ENCODE data around the gene BRWD1. TPM values are rescaled to one million over a fixed set of nuclear protein-coding genes. Genes with fewer than 3 reads are reported as not detected.
A peak's percentile ranks its signal among the peaks of the same experiment; 100 is the strongest.

The BRWD1 gene
- total RNA-seq, 1 donor from 2014 or later, result 38.9 TPM

DNA sequence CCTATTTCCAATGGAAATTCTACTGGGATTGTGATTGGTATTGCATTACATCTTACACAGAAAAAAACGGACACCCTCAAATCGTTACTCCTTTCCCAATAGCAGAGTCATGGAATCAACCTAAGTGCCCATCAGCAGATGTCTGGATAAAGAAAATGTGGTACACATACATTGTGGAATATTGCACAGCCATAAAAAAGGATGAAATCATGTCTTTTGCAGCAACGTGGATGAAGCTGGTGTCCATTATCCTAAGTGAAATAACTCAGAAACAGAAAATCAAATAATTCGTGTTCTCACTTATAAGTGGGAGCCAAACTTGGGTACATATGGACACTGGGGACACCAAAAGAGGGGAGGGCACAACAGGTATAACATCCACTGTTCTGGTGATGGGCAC is 21.2 kb upstream of the BRWD1 start:
- no peak for DNase-seq (ENCODE audit: low spot score)
- intact Hi-C loops (cut with DNase I), result no loop called here

GRCh38 chr21:39332175-39332574 is 18.7 kb upstream of the BRWD1 start:
- no peak for DNase-seq (ENCODE audit: low spot score)
- intact Hi-C loops (cut with DNase I), result no loop called here

DNA sequence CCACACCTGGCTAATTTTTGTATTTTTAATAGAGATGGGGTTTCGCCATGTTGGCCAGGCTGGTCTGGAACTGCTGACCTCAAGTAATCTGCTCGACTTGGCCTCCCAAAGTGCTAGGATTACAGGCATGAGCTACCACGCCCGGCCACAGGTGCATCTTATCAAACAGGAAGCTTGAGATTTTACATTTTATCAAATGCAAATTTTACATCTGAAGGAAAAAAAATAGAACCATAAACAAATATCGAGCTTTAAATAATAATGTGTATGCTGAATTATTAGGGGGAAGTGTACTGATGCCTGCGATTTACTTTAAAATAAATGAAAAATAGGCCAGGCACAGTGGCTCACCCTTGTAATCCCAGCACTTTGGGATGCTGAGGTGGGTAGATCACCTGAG is 16.6 kb upstream of the BRWD1 start:
- intact Hi-C loops (cut with DNase I), result no loop called here

DNA sequence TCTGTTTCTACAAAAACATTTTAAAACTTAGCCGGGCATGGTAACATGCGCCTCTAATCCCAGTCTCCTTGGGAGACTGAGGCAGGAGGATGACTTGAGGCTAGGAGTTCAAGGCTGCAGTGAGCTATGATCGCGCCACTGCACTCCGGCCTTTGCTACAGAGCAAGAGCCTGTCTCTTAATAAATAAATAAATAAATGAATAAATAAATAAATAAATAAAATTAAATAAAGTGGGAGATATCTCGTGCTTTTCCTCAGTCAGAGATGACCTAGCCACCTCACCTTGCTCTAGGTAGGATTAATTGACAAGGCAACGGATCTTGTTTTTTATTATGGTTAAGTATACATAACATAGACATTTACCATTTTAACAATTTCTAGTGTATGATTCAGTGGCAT is 14.3 kb upstream of the BRWD1 start:
- DNase-seq (ENCODE audit: low spot score), result no peak
- intact Hi-C loops (cut with DNase I), result no loop called here

More for the DNA sequence above, 16.6 kb upstream of the BRWD1 start:
- no peak for DNase-seq (ENCODE audit: low spot score)

DNA sequence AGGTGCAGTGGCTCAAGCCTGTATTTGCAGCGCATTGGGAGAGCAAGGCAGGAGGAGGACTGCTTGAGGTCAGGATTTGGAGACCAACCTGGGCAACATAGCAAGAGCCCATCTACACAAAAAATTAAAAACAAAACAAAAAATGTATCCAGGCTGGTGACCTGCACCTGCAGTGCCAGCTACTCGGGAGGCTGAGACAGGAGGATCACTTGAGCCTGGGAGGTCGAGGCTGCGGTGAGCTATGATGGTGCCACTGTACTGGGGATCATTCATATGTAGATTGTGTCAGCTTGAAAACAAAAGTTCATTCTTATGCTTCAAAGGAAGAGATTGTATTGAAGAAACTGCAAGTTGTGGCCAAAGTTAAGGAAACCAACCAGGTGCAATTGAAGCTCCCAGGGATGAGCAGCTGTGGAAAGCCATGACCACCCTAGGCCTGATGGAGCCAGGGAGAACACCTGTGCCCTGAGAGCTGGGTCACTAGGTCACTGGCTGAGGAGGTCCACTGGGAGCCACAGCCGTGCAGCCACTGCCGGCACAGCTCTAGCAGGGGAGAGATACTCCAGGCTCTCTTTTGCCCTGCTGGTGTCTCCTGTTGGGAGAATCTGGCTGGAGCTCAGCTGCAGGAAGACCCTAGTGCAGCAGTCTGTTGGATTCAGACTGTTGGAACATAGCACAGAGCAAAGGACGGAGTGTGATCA is 13.3 kb upstream of the BRWD1 start:
- intact Hi-C loops (cut with DNase I), result no loop called here

GRCh38 chr21:39325458-39325857 is 12.0 kb upstream of the BRWD1 start:
- no peak for DNase-seq (ENCODE audit: low spot score)
- intact Hi-C loops (cut with DNase I), result no loop called here

More for the DNA sequence above, 13.3 kb upstream of the BRWD1 start:
- DNase-seq (ENCODE audit: low spot score), result no peak

DNA sequence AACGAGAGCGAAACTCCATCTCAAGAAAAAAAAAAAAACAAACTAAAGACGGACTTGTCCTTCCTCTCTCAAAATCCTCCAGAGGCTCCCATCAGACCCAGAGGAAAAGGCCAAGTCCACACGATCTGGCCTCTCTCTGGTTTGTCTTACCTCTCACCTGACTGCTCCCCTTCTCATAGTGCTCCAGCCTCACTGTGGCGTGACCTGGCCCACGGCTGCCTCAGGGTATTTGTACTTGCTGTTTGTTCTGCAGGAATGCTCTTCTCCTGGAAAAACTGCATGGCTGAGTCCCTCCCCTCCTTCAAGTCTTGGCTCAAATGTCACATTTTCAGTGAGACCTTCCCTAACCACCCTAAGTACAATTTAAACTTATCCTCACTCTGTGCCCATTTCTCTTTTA is 8.0 kb upstream of the BRWD1 start:
- no peak for DNase-seq (ENCODE audit: low spot score)
- intact Hi-C loops (cut with DNase I), result no loop called here

DNA sequence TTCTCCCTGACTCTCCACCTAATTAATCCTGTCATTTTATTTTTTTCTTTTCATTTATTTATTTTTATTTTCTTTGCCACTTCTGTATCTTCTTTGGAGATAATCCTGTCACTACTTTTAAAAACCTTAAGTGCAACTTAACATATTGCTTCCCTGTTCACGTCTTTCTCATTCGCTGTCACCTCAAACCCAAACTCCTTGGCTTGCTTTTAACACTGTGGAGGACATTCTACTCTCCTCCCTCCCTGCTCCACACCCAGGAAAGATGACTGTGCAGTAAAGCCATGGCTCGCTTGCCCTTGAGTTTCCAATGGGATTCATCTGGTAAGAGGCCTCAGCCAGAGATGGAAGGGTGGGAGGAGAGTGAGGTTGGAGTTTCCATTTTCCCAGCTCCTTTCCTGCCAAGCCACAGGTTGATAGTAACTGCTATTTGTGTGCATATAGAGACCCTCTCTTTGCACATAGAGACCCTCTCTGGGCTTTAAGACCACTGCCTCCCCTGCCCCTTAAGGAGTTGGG is 6.4 kb upstream of the BRWD1 start:
- no peak for DNase-seq (ENCODE audit: low spot score)
- intact Hi-C loops (cut with DNase I), result no loop called here

GRCh38 chr21:39319251-39319756 is 5.9 kb upstream of the BRWD1 start:
- intact Hi-C loops (cut with DNase I), result no loop called here
- DNase-seq (ENCODE audit: low spot score), result no peak

- intact Hi-C loops (cut with DNase I), result no loop called here
Observed at GRCh38 chr21:39318091-39318959, 4.9 kb upstream of the BRWD1 start.

DNA sequence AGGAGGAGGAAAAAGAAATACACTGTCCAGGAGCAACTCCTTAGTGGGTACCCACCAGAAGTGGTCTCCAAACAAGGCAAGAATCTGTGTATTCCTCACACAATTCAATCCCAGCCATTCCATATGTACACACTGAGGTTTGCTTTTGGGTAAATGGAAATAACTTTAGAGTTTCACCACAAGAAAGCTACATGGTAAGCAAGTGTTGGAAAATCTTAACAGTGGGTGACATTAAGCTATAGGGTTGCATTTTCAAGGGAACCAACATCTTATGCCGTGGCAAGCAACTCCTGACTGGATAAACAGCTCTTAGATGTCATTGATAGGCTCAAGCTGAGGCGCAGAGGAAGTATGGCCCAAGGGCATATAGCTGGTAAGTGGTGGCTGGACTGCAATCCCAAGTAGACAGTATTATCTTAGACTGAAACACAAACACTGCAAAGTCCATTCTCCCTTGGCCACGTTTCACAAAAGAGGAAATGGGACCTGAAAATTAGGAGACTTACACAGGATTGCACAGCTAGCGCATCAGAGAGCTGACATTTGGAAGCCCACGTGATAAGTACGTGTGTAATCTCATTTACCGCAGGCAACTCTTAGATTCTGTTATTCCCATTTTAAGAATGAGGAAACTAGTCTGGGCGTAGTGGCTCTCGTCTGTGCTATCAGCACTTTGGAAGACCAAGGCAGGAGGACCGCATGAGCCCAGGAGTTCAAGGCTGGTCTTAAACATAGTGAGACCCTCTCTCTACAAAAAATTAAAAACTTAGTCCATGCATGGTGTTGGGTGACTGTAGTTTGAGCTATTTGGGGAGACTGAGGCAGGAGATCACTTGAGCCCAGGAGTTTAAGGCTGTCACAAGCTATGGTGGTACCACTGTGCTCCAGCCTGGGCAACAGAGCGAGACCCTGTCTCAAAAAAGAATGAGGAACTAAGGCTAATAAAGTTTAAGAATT is 4.0 kb upstream of the BRWD1 start:
- intact Hi-C loops (cut with DNase I), result no loop called here
- no peak for DNase-seq (ENCODE audit: low spot score)

More at GRCh38 chr21:39318091-39318959, 4.9 kb upstream of the BRWD1 start:
- DNase-seq (ENCODE audit: low spot score), result no peak

DNA sequence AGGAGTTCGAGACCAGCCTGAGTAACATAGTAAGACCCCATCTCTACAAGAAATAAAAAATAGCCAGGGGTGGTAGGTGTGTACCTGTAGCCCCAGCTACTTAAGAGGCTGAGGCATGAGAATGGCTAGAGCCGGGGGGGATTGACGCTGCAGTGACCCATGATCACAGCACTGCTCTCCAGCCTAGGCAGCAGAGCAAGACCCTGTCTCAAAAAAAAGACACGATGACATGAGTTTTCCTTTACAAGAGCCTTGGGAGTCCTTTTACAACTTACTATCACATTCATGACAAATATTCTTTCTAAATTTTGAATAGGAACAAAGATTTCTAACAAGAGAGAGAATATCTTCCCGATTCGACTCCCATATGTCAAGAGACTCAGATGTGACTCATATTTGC is 3.3 kb upstream of the BRWD1 start:
- no peak for DNase-seq (ENCODE audit: low spot score)
- intact Hi-C loops (cut with DNase I), result no loop called here

- intact Hi-C loops (cut with DNase I), result loop anchor here (2.0 kb wide), 1 partner anchor 33 kb away; the partner anchor contains the start of gene HMGN1
- no peak for DNase-seq (ENCODE audit: low spot score)
Observed at GRCh38 chr21:39315603-39316445, 2.4 kb upstream of the BRWD1 start.

- no peak for DNase-seq (ENCODE audit: low spot score)
- intact Hi-C loops (cut with DNase I), result loop anchor here (2.0 kb wide), 1 partner anchor 34 kb away; the partner anchor contains the start of gene HMGN1
Observed at GRCh38 chr21:39314143-39315027, 953 bp upstream of the BRWD1 start.

- intact Hi-C loops (cut with DNase I), result loop anchor here (1.0 to 2.0 kb wide), 3 partner anchors 68 to 132 kb away; partner anchors contain the start of gene LCA5L
- no peak for DNase-seq (ENCODE audit: low spot score)
Observed at GRCh38 chr21:39313042-39313570, 326 bp downstream of the BRWD1 start.

DNA sequence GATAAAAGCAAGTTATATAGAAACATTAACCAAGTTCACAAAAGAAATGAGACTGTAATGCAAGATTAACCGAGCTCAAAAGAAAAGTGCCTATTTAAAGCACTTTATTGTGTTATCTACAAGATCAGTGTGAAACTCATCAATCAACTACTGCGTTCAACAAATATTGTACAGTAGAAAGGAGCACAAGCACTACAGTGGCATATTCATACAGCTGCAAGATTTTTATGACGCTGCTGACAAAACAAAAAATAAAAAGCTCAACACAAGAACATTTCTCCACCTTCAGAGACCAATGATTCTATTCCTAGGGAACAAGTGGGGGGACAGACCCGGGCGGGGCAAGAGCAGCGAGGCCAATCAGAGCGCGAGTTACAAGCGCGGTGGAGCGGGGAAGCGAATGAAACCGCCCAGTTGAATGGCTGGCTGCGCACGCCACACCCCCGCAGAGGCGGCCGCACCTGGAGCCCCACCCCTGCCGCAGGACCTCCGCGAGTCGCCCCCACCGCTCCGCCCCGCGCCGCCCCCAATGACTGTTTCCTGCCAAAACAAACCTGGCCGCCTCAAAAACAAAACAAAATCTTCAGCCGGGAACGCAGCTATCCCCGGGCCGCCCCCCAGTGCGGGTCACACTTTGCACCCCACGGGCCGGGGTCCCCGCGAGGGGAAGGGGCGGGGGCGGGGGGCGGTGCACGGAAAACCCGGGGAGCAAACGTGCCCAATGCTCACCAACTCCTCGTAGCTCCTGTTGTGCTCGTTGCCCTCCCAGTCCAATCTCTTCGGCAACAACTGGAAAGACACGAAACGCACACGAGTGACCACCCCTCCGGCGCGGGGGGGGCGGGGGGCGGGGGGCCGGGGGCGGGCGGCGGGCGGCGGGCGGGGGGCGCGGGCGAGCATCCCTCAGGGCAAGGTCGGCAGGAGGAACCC is 1.1 kb downstream of the BRWD1 start:
- intact Hi-C loops (cut with DNase I), result loop anchor here (1.0 to 2.0 kb wide), 3 partner anchors 68 to 132 kb away; partner anchors contain the start of gene LCA5L

More for the DNA sequence above, 1.1 kb downstream of the BRWD1 start:
- peak; percentile 97 for DNase-seq (ENCODE audit: low spot score)

All from cardiac septum (tissue), 1 donor.